ENCODE results near the gene COPG1. TPM values are rescaled to one million over a fixed set of nuclear protein-coding genes. Genes with fewer than 3 reads are reported as not detected.

Gene COPG1
- total and polyA plus RNA-seq, 4 donors = 49.8 to 177 (median 87.0) TPM

DNA sequence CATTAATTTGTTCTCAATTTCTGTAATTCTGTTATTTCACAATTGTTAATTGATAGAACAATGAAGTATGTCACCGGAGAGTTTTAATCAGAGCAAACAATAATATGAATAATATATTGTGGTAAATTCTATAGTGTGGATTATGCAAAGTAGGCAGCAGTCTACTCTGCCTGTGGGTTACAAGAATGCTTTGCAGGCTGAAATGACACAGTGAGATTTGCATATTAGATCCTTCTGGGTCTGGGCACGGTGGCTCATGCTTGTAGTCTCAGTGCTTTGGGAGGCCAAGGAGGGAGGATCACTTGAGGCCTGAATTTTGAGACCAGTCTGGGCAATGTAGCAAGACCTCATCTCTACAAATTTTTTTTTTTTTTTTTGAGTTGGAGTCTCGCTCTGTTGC lies 12.5 kb downstream of the COPG1 start:
- no peaks in the 10 kb centered on the region for H3K9me3 ChIP-seq (ENCODE audit: control insufficient read depth in 4 of 4, low read length in 3 of 4)
- H3K27ac ChIP-seq (ENCODE audit: low read depth in 1 of 2, low read length in 2 of 2) = no peak overlapping the region
- peaks cover 6 to 30% (median 25%) of the 10 kb centered on the region in 4 donors for H3K4me1 ChIP-seq (ENCODE audit: control insufficient read depth in 4 of 4, insufficient read depth in 4 of 4, low read length in 3 of 4)
- WGBS = 95% methylated on average over 3 of the region's 3 CpGs
- TF ChIP-seq, protein P1, sequence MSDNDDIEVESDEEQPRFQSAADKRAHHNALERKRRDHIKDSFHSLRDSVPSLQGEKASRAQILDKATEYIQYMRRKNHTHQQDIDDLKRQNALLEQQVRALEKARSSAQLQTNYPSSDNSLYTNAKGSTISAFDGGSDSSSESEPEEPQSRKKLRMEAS (IDR thresholded peaks at IDR 0.05) = no peak
- TF ChIP-seq REST (IDR thresholded peaks at IDR 0.05) (no peak), RAD21 (IDR thresholded peaks at IDR 0.05) (no peak), EGR1 (IDR thresholded peaks at IDR 0.05; ENCODE audit: low read depth in 2 of 2) (no peak), ATF3 (IDR thresholded peaks at IDR 0.05) (no peak), FOXA1 (IDR thresholded peaks at IDR 0.05) (no peak), HNF4G (IDR thresholded peaks at IDR 0.05) (no peak)
- TF ChIP-seq, protein P2, sequence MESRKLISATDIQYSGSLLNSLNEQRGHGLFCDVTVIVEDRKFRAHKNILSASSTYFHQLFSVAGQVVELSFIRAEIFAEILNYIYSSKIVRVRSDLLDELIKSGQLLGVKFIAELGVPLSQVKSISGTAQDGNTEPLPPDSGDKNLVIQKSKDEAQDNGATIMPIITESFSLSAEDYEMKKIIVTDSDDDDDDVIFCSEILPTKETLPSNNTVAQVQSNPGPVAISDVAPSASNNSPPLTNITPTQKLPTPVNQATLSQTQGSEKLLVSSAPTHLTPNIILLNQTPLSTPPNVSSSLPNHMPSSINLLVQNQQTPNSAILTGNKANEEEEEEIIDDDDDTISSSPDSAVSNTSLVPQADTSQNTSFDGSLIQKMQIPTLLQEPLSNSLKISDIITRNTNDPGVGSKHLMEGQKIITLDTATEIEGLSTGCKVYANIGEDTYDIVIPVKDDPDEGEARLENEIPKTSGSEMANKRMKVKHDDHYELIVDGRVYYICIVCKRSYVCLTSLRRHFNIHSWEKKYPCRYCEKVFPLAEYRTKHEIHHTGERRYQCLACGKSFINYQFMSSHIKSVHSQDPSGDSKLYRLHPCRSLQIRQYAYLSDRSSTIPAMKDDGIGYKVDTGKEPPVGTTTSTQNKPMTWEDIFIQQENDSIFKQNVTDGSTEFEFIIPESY (IDR thresholded peaks at IDR 0.05) = no peak
- TF ChIP-seq, protein P3, sequence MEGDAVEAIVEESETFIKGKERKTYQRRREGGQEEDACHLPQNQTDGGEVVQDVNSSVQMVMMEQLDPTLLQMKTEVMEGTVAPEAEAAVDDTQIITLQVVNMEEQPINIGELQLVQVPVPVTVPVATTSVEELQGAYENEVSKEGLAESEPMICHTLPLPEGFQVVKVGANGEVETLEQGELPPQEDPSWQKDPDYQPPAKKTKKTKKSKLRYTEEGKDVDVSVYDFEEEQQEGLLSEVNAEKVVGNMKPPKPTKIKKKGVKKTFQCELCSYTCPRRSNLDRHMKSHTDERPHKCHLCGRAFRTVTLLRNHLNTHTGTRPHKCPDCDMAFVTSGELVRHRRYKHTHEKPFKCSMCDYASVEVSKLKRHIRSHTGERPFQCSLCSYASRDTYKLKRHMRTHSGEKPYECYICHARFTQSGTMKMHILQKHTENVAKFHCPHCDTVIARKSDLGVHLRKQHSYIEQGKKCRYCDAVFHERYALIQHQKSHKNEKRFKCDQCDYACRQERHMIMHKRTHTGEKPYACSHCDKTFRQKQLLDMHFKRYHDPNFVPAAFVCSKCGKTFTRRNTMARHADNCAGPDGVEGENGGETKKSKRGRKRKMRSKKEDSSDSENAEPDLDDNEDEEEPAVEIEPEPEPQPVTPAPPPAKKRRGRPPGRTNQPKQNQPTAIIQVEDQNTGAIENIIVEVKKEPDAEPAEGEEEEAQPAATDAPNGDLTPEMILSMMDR (IDR thresholded peaks at IDR 0.05; ENCODE audit: low read depth, low read length, missing input control) = no peak
- H3K4me3 ChIP-seq (ENCODE audit: low read depth in 1 of 3, low read length in 3 of 3) = no peak overlapping the region
- no peak for DNase-seq (ENCODE audit: low spot score)
- H3K9ac ChIP-seq (ENCODE audit: low read depth in 1 of 2, low read length in 2 of 2) = no peak overlapping the region
- H3K36me3 ChIP-seq (ENCODE audit: control insufficient read depth in 4 of 4, insufficient read depth in 3 of 4, low read depth in 1 of 4, low read length in 3 of 4) = peaks cover 34 to 84% (median 65%) of the 10 kb centered on the region in 4 donors
- no peaks in the 10 kb centered on the region for H3K27me3 ChIP-seq (ENCODE audit: control insufficient read depth in 4 of 4, insufficient read depth in 4 of 4, low read length in 3 of 4)

DNA sequence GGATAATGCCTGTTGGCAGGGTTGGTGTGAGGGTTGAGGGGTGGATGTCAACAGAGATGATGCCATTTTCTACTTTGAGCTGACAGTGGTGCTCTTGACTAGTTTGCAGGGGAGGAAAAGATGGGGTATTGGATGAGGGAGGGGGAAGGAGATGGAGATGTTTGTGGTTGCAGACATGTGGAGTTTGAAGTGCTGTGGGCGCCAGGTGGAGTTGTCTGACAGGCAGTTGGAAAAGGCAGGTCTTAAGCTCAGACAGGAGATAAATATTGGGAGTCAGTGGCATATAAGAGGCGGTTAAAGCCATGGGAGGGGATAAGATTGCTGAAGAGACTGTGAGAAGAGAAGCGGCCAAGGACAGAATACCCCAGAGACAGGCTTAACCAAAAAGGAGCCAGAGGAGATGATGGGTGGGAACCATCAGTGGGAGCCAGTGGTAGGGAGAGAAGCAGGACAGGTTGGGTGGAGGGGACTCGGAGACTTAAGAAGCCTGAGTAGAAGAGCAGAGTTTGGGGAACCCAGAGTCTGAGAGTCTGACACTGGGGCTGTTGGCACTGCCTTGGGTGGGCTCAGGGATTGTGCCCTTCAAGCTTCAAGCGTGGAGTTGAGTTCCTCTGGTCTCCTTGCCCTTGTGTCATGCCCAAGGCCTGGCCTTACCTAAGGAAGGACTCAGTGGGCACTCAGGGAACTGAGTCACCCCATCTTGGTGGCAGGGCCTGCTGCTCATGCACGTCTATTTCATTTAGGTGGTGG lies 13.9 kb downstream of the COPG1 start:
- 97% methylated on average over 6 of the region's 6 CpGs for WGBS
- TF ChIP-seq HNF4G (IDR thresholded peaks at IDR 0.05) = no peak
- TF ChIP-seq, protein P3 (IDR thresholded peaks at IDR 0.05; ENCODE audit: low read depth, low read length, missing input control) = no peak
- TF ChIP-seq, protein P2 (IDR thresholded peaks at IDR 0.05) = no peak
- no peak for TF ChIP-seq EGR1 (IDR thresholded peaks at IDR 0.05; ENCODE audit: low read depth in 2 of 2)
- no peak for TF ChIP-seq RXRA (IDR thresholded peaks at IDR 0.05)
- TF ChIP-seq FOXA2 (IDR thresholded peaks at IDR 0.05) = no peak
- no peak for TF ChIP-seq RAD21 (IDR thresholded peaks at IDR 0.05)
- no peak for TF ChIP-seq REST (IDR thresholded peaks at IDR 0.05)
- TF ChIP-seq HNF4A (conservative IDR thresholded peaks at IDR 0.05) = no peak
- TF ChIP-seq FOXA1 (IDR thresholded peaks at IDR 0.05) = no peak

More for the DNA sequence above, 13.9 kb downstream of the COPG1 start:
- peaks cover 3 to 16% (median 13%) of the 10 kb centered on the region in 4 donors for H3K4me1 ChIP-seq (ENCODE audit: control insufficient read depth in 4 of 4, insufficient read depth in 4 of 4, low read length in 3 of 4)
- no peaks in the 10 kb centered on the region for H3K9me3 ChIP-seq (ENCODE audit: control insufficient read depth in 4 of 4, low read length in 3 of 4)
- H3K36me3 ChIP-seq (ENCODE audit: control insufficient read depth in 4 of 4, insufficient read depth in 3 of 4, low read depth in 1 of 4, low read length in 3 of 4) = peaks cover 41 to 84% (median 69%) of the 10 kb centered on the region in 4 donors
- H3K4me3 ChIP-seq (ENCODE audit: low read depth in 1 of 3, low read length in 3 of 3) = no peak overlapping the region
- DNase-seq (ENCODE audit: low spot score) = no peak
- no peak overlapping the region for H3K27ac ChIP-seq (ENCODE audit: low read depth in 1 of 2, low read length in 2 of 2)
- H3K27me3 ChIP-seq (ENCODE audit: control insufficient read depth in 4 of 4, insufficient read depth in 4 of 4, low read length in 3 of 4) = no peaks in the 10 kb centered on the region
- no peak overlapping the region for H3K9ac ChIP-seq (ENCODE audit: low read depth in 1 of 2, low read length in 2 of 2)
